ENCODE data around the gene PRUNE2.

PRUNE2 gene

DNA sequence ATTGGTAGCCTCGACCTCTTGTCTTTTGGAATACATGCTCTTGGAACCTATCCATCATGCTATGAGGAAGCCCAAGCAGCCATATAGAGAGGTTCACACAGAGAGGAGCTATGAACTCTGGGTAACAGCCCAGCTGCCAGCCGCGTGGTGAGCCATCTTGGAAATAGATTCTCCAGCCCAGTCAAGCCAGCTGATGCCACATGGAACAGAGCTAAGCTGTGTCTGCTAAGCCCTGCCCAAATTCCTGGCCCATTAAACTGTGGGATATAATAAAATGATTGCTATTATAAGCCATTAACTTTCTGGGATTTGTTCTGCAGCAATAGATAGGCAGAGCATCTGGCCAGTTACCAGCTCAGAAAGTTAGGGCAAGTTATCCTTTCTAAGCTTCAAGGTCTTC, 4.9 kb upstream of the PRUNE2 start:
- no peak for DNase-seq
- Histone ChIP-seq H3K4me2 (ENCODE audit: low read length, poor library complexity, severe bottlenecking) (no peak overlapping the region), H3K4ac (ENCODE audit: low read depth in 1 of 2, low read length in 2 of 2) (no peak overlapping the region), H2BK120ac (ENCODE audit: low read depth, low read length) (no peak overlapping the region), H3K4me1 (ENCODE audit: control insufficient read depth, insufficient read depth, low read depth, low read length) (peaks cover 7% of the 10 kb centered on the region), H3K4me3 (ENCODE audit: insufficient read depth in 1 of 2, low read depth in 1 of 2, low read length in 2 of 2) (no peak overlapping the region), H2AK5ac (ENCODE audit: low read length, severe bottlenecking) (no peak overlapping the region), H3K18ac (ENCODE audit: low read depth in 1 of 2, low read length in 2 of 2) (no peak overlapping the region), H3K36me3 (ENCODE audit: control insufficient read depth in 1 of 2, insufficient read depth in 2 of 2, low read depth in 1 of 2, low read length in 2 of 2) (no peaks in the 10 kb centered on the region), H3K27me3 (ENCODE audit: control insufficient read depth in 1 of 2, insufficient read depth in 1 of 2, low read length in 2 of 2) (no peaks in the 10 kb centered on the region), H2BK5ac (ENCODE audit: low read depth, low read length, poor library complexity, severe bottlenecking) (no peak overlapping the region), H3K9ac (ENCODE audit: low read length) (no peak overlapping the region), H4K8ac (ENCODE audit: low read length) (no peak overlapping the region), H3K27ac (ENCODE audit: low read length, poor library complexity, severe bottlenecking) (no peak overlapping the region), H3K79me1 (replicated peaks; ENCODE audit: low read length, poor library complexity, severe bottlenecking) (no peaks in the 10 kb centered on the region), H2BK15ac (ENCODE audit: low read depth, poor library complexity, severe bottlenecking) (no peak overlapping the region), H2AFZ (ENCODE audit: low read depth, low read length) (no peak overlapping the region), H2BK12ac (ENCODE audit: low read length in 2 of 2) (no peak overlapping the region), H3K23ac (ENCODE audit: low read length in 2 of 2) (no peak overlapping the region), H3K14ac (ENCODE audit: low read length in 2 of 2) (no peak overlapping the region), H3K9me3 (ENCODE audit: control insufficient read depth, low read length) (no peaks in the 10 kb centered on the region), H4K91ac (ENCODE audit: low read length) (no peak overlapping the region)
- WGBS = 82% methylated on average over 3 of the region's 3 CpGs

DNA sequence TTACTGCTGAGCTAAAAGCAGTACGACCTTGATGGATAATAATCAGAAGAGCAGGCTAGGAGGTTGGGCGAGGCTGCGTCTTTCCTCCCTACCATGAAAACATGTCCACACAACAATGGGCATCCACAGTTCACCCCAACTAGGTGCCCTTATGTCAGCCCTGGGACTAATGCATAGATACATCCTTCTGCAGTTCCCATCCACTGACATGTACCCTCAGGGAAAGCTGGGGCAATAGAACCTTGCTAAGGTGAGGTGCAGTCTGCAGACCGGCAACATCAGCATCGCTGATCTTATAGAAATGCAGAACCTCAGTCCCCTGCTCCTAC, 697 bp upstream of the PRUNE2 start:
- Histone ChIP-seq H3K79me1 (replicated peaks; ENCODE audit: low read length, poor library complexity, severe bottlenecking) (no peaks in the 10 kb centered on the region), H3K4me3 (ENCODE audit: insufficient read depth in 1 of 2, low read depth in 1 of 2, low read length in 2 of 2) (peak overlapping the region; percentile 35 to 90), H3K18ac (ENCODE audit: low read depth in 1 of 2, low read length in 2 of 2) (no peak overlapping the region), H2AFZ (ENCODE audit: low read depth, low read length) (no peak overlapping the region), H3K14ac (ENCODE audit: low read length in 2 of 2) (no peak overlapping the region), H3K9ac (ENCODE audit: low read length) (peak overlapping the region; percentile 19), H3K23ac (ENCODE audit: low read length in 2 of 2) (no peak overlapping the region), H2BK15ac (ENCODE audit: low read depth, poor library complexity, severe bottlenecking) (no peak overlapping the region), H3K9me3 (ENCODE audit: control insufficient read depth, low read length) (no peaks in the 10 kb centered on the region), H2AK5ac (ENCODE audit: low read length, severe bottlenecking) (no peak overlapping the region), H3K4ac (ENCODE audit: low read depth in 1 of 2, low read length in 2 of 2) (no peak overlapping the region), H4K8ac (ENCODE audit: low read length) (no peak overlapping the region), H2BK12ac (ENCODE audit: low read length in 2 of 2) (no peak overlapping the region), H3K27me3 (ENCODE audit: control insufficient read depth in 1 of 2, insufficient read depth in 1 of 2, low read length in 2 of 2) (peaks cover 0 to 7% of the 10 kb centered on the region in 2 experiments), H3K36me3 (ENCODE audit: control insufficient read depth in 1 of 2, insufficient read depth in 2 of 2, low read depth in 1 of 2, low read length in 2 of 2) (no peaks in the 10 kb centered on the region), H4K91ac (ENCODE audit: low read length) (no peak overlapping the region), H2BK5ac (ENCODE audit: low read depth, low read length, poor library complexity, severe bottlenecking) (no peak overlapping the region), H2BK120ac (ENCODE audit: low read depth, low read length) (no peak overlapping the region), H3K27ac (ENCODE audit: low read length, poor library complexity, severe bottlenecking) (no peak overlapping the region), H3K4me1 (ENCODE audit: control insufficient read depth, insufficient read depth, low read depth, low read length) (peaks cover 10% of the 10 kb centered on the region), H3K4me2 (ENCODE audit: low read length, poor library complexity, severe bottlenecking) (peak overlapping the region; percentile 89)
- DNase-seq = no peak
- WGBS = 19% methylated on average over 5 of the region's 5 CpGs

DNA sequence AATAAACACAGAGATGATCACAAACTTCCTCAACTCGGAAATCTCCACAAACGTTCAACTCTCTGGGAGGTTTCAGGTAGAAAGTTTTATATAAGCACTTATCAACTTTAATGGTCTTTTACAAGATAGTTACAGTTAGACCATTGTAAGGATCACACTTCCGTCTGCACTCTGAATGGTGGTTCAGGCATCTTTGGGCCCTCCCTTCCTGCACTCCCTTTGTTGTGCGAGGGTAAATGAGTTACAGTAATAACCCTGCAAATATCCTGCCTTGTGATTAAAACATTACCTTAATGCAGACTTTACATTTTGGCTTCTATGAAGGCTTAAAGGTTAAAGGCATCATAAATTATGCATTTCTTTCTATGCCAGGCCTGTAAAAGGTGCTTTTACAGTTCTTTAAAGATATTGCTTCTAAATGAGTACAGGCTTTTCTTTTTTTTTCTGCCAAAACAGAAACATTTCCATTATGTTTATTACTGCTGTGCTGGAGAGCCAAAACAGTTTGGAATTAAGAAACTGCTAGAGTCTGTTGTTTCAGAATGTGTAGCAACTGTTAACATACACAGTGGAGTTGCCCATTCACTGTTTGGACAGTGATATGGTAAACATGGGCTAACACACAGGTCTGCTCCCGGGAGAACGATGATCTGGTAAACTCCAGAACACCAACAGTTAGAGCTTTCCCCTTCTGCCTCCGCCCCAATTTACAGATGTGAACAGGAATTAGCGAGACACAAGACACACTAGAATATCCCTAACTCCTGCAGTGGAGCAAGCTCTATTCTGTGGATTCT, 1.1 kb downstream of the PRUNE2 start:
- peaks cover 10% of the 10 kb centered on the region for H3K4me1 ChIP-seq (ENCODE audit: control insufficient read depth, insufficient read depth, low read depth, low read length)
- no peak overlapping the region for H3K27ac ChIP-seq (ENCODE audit: low read length, poor library complexity, severe bottlenecking)
- H2BK15ac ChIP-seq (ENCODE audit: low read depth, poor library complexity, severe bottlenecking) = no peak overlapping the region
- no peak overlapping the region for H3K14ac ChIP-seq (ENCODE audit: low read length in 2 of 2)
- no peaks in the 10 kb centered on the region for H3K9me3 ChIP-seq (ENCODE audit: control insufficient read depth, low read length)
- no peak overlapping the region for H2BK5ac ChIP-seq (ENCODE audit: low read depth, low read length, poor library complexity, severe bottlenecking)
- peaks cover 0 to 7% of the 10 kb centered on the region in 2 experiments for H3K27me3 ChIP-seq (ENCODE audit: control insufficient read depth in 1 of 2, insufficient read depth in 1 of 2, low read length in 2 of 2)
- peak overlapping the region; percentile 89 for H3K4me2 ChIP-seq (ENCODE audit: low read length, poor library complexity, severe bottlenecking)
- H3K36me3 ChIP-seq (ENCODE audit: control insufficient read depth in 1 of 2, insufficient read depth in 2 of 2, low read depth in 1 of 2, low read length in 2 of 2) = peaks cover 0 to 12% of the 10 kb centered on the region in 2 experiments
- H2AFZ ChIP-seq (ENCODE audit: low read depth, low read length) = no peak overlapping the region
- no peak overlapping the region for H3K4ac ChIP-seq (ENCODE audit: low read depth in 1 of 2, low read length in 2 of 2)
- no peak overlapping the region for H3K18ac ChIP-seq (ENCODE audit: low read depth in 1 of 2, low read length in 2 of 2)
- no peak overlapping the region for H4K91ac ChIP-seq (ENCODE audit: low read length)
- DNase-seq = peak; percentile 2
- H4K8ac ChIP-seq (ENCODE audit: low read length) = no peak overlapping the region
- no peaks in the 10 kb centered on the region for H3K79me1 ChIP-seq (replicated peaks; ENCODE audit: low read length, poor library complexity, severe bottlenecking)
- H2BK120ac ChIP-seq (ENCODE audit: low read depth, low read length) = no peak overlapping the region
- H3K4me3 ChIP-seq (ENCODE audit: insufficient read depth in 1 of 2, low read depth in 1 of 2, low read length in 2 of 2) = peak overlapping the region in 1 of 2 experiments; percentile 90
- H3K23ac ChIP-seq (ENCODE audit: low read length in 2 of 2) = no peak overlapping the region
- peak overlapping the region; percentile 91 for H3K9ac ChIP-seq (ENCODE audit: low read length)
- no peak overlapping the region for H2AK5ac ChIP-seq (ENCODE audit: low read length, severe bottlenecking)
- WGBS = 71% methylated on average over 8 of the region's 8 CpGs
- no peak overlapping the region for H2BK12ac ChIP-seq (ENCODE audit: low read length in 2 of 2)

DNA sequence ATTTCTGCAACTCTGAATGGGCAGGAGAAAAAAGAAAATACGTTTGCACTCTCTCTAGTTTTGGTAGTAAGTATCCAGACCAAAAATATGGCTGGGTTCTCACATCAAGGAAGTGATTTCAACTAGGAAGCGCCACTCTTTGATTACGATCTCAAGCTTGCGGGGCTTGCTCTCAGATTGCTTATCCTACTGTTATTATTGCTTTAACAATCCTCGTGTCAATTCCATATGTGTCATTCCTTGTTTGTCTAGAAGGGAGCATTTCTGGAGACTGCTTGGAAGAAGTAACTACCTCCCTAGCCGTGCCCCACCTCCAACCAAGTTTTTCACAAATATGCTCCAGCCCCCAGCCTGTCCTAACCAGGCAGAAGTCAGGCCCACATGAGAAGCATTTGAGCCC, 3.5 kb downstream of the PRUNE2 start:
- H4K8ac ChIP-seq (ENCODE audit: low read length) = no peak overlapping the region
- no peak overlapping the region for H3K4me2 ChIP-seq (ENCODE audit: low read length, poor library complexity, severe bottlenecking)
- H3K4me3 ChIP-seq (ENCODE audit: insufficient read depth in 1 of 2, low read depth in 1 of 2, low read length in 2 of 2) = no peak overlapping the region
- DNase-seq = no peak
- no peak overlapping the region for H3K23ac ChIP-seq (ENCODE audit: low read length in 2 of 2)
- H2AFZ ChIP-seq (ENCODE audit: low read depth, low read length) = no peak overlapping the region
- peaks cover 0 to 7% of the 10 kb centered on the region in 2 experiments for H3K27me3 ChIP-seq (ENCODE audit: control insufficient read depth in 1 of 2, insufficient read depth in 1 of 2, low read length in 2 of 2)
- no peak overlapping the region for H2BK120ac ChIP-seq (ENCODE audit: low read depth, low read length)
- H3K18ac ChIP-seq (ENCODE audit: low read depth in 1 of 2, low read length in 2 of 2) = no peak overlapping the region
- H3K36me3 ChIP-seq (ENCODE audit: control insufficient read depth in 1 of 2, insufficient read depth in 2 of 2, low read depth in 1 of 2, low read length in 2 of 2) = peaks cover 0 to 13% of the 10 kb centered on the region in 2 experiments
- no peak overlapping the region for H3K4ac ChIP-seq (ENCODE audit: low read depth in 1 of 2, low read length in 2 of 2)
- no peak overlapping the region for H2BK15ac ChIP-seq (ENCODE audit: low read depth, poor library complexity, severe bottlenecking)
- H2BK5ac ChIP-seq (ENCODE audit: low read depth, low read length, poor library complexity, severe bottlenecking) = no peak overlapping the region
- peaks cover 10% of the 10 kb centered on the region for H3K4me1 ChIP-seq (ENCODE audit: control insufficient read depth, insufficient read depth, low read depth, low read length)
- H2AK5ac ChIP-seq (ENCODE audit: low read length, severe bottlenecking) = no peak overlapping the region
- no peak overlapping the region for H3K14ac ChIP-seq (ENCODE audit: low read length in 2 of 2)
- H2BK12ac ChIP-seq (ENCODE audit: low read length in 2 of 2) = no peak overlapping the region
- no peak overlapping the region for H4K91ac ChIP-seq (ENCODE audit: low read length)
- no peaks in the 10 kb centered on the region for H3K79me1 ChIP-seq (replicated peaks; ENCODE audit: low read length, poor library complexity, severe bottlenecking)
- H3K9ac ChIP-seq (ENCODE audit: low read length) = no peak overlapping the region
- no peaks in the 10 kb centered on the region for H3K9me3 ChIP-seq (ENCODE audit: control insufficient read depth, low read length)
- H3K27ac ChIP-seq (ENCODE audit: low read length, poor library complexity, severe bottlenecking) = no peak overlapping the region
- WGBS = 70% methylated on average over 6 of the region's 6 CpGs
